IMR-90 (cell line): ENCODE results near the gene TGFB2. TPM values are rescaled to one million over a fixed set of nuclear protein-coding genes. Genes with fewer than 3 reads are reported as not detected.

Source experiments
- ATAC-seq: fragments of 200-7000 bp; cut with Tn5 transposase; 2 replicates; pipeline ENCODE4 v1.9.1; 2020; ENCODE audit warnings: low read depth, mild to moderate bottlenecking, moderate library complexity
- BruUV-seq: library from RNA; stranded (reverse); fragments of 400-500 nt; replicated peaks from 2 replicates; lab custom pipeline; 2021; lab: Mats Ljungman, UMichigan
- CTCF ChIA-PET: fragments of 300-600 bp; formaldehyde crosslinking; extraction: SDS; loops from one replicate; lab custom pipeline; 2021; ENCODE audit warnings: antibody characterized with exemption; lab: Yijun Ruan, JAX
- POLR2A ChIA-PET: fragments of 300-600 bp; sonication (Branson Sonifier 250); formaldehyde crosslinking; loops from one replicate; lab custom pipeline; 2022; ENCODE audit warnings: antibody characterized with exemption; ENCODE audit not compliant: unreplicated experiment; lab: Charles Lee
- DNase-seq: peaks from one replicate; pipeline ENCODE4 v3.0.0; 2013
- H2AFZ ChIP-seq: replicated peaks from 2 replicates; pipeline ENCODE3; 2013; ENCODE audit warnings: low read length, mild to moderate bottlenecking; ENCODE audit not compliant: poor library complexity
- H2AK5ac ChIP-seq: 2 replicates; pipeline ENCODE4 v1.6.1; 2013; ENCODE audit warnings: low read depth, low read length, inconsistent platforms
- H2AK9ac ChIP-seq: replicated peaks from 2 replicates; pipeline ENCODE3; 2013; ENCODE audit warnings: mild to moderate bottlenecking, low read depth, low read length, moderate library complexity; ENCODE audit not compliant: poor library complexity
- H2BK120ac ChIP-seq: 2 replicates; pipeline ENCODE4 v1.6.1; 2013; ENCODE audit warnings: low read depth, low read length, inconsistent platforms
- H2BK15ac ChIP-seq: 3 replicates; pipeline ENCODE4 v1.6.1; 2013; ENCODE audit warnings: low read depth, low read length, inconsistent platforms
- H2BK20ac ChIP-seq: 2 replicates; pipeline ENCODE4 v1.6.1; 2013; ENCODE audit warnings: low read depth, mild to moderate bottlenecking, inconsistent platforms, low read length, moderate library complexity
- H2BK5ac ChIP-seq: 2 replicates; pipeline ENCODE4 v1.6.1; 2013; ENCODE audit warnings: mild to moderate bottlenecking, low read depth, low read length, inconsistent platforms; ENCODE audit not compliant: poor library complexity, severe bottlenecking
- H3K14ac ChIP-seq: replicated peaks from 2 replicates; pipeline ENCODE4 v1.6.1; 2013; ENCODE audit warnings: low read depth, low read length, inconsistent platforms
- H3K18ac ChIP-seq: 2 replicates; pipeline ENCODE4 v1.6.1; 2013; ENCODE audit warnings: low read depth, low read length, control low read depth
- H3K23ac ChIP-seq: 2 replicates; pipeline ENCODE4 v1.6.1; 2013; ENCODE audit warnings: low read depth, low read length, inconsistent platforms
- H3K27ac ChIP-seq: 2 replicates; pipeline ENCODE4 v1.5.1; 2013; ENCODE audit warnings: mild to moderate bottlenecking, control low read depth, low read length; ENCODE audit not compliant: insufficient read depth
- H3K27me3 ChIP-seq: 2 replicates; pipeline ENCODE4 v1.6.1; 2013; ENCODE audit warnings: low read length; ENCODE audit not compliant: control insufficient read depth, insufficient read depth
- H3K36me3 ChIP-seq: 2 replicates; pipeline ENCODE4 v1.6.1; 2013; ENCODE audit warnings: low read length, mixed read lengths; ENCODE audit not compliant: control insufficient read depth, insufficient read depth
- H3K4ac ChIP-seq: 2 replicates; pipeline ENCODE4 v1.6.1; 2013; ENCODE audit warnings: low read depth, low read length, inconsistent platforms
- H3K4me1 ChIP-seq: 2 replicates; pipeline ENCODE4 v1.6.1; 2013; ENCODE audit warnings: low read length, mixed read lengths; ENCODE audit not compliant: control insufficient read depth, insufficient read depth
- H3K4me2 ChIP-seq: 2 replicates; pipeline ENCODE4 v1.6.1; 2013; ENCODE audit warnings: low read depth, mild to moderate bottlenecking, control low read depth, low read length, moderate library complexity
- H3K4me3 ChIP-seq: 2 replicates; pipeline ENCODE4 v1.5.1; 2013; ENCODE audit warnings: low read depth, mild to moderate bottlenecking, control low read depth, low read length, moderate library complexity; ENCODE audit not compliant: insufficient read depth
- H3K56ac ChIP-seq: 2 replicates; pipeline ENCODE4 v1.6.1; 2013; ENCODE audit warnings: low read length, inconsistent platforms; ENCODE audit not compliant: insufficient read depth; ENCODE audit errors: extremely low read depth
- H3K79me1 ChIP-seq, 2 experiments: 2 replicates each; pipeline ENCODE4 v1.6.1; 2013; ENCODE audit warnings: low read length in 2 of 2, inconsistent platforms in 1 of 2, low read depth in 1 of 2
- H3K9ac ChIP-seq: 2 replicates; pipeline ENCODE4 v1.6.1; 2013; ENCODE audit warnings: low read depth, low read length, control low read depth
- H3K9me1 ChIP-seq: 2 replicates; pipeline ENCODE4 v1.6.1; 2013; ENCODE audit warnings: low read length, inconsistent platforms; ENCODE audit not compliant: insufficient read depth
- H3K9me3 ChIP-seq: 2 replicates; pipeline ENCODE4 v1.6.1; 2013; ENCODE audit warnings: low read length; ENCODE audit not compliant: control insufficient read depth, insufficient read depth
- H4K20me1 ChIP-seq: 2 replicates; pipeline ENCODE4 v1.6.1; 2013; ENCODE audit warnings: low read length, inconsistent platforms; ENCODE audit not compliant: insufficient read depth
- H4K5ac ChIP-seq: 2 replicates; pipeline ENCODE4 v1.6.1; 2013; ENCODE audit warnings: mild to moderate bottlenecking, low read depth, low read length, control low read depth
- H4K8ac ChIP-seq, 2 experiments: 2 replicates each; pipeline ENCODE4 v1.6.1; 2013; ENCODE audit warnings: low read depth in 2 of 2, low read length in 2 of 2, control low read depth in 1 of 2, inconsistent platforms in 1 of 2
- H4K91ac ChIP-seq: 2 replicates; pipeline ENCODE4 v1.6.1; 2013; ENCODE audit warnings: low read depth, low read length, inconsistent platforms; ENCODE audit not compliant: insufficient read depth
- BHLHE40 ChIP-seq: fragments of 150-350 bp; IDR thresholded peaks from 2 replicates; pipeline ENCODE4 v1.6.1; 2016; ENCODE audit warnings: mild to moderate bottlenecking, low read depth, low read length
- CEBPB ChIP-seq: IDR thresholded peaks from 2 replicates; pipeline ENCODE4 v1.6.1; 2012; ENCODE audit warnings: low read depth, low read length, improper control_type of control experiment
- CHD1 ChIP-seq: IDR thresholded peaks from 2 replicates; pipeline ENCODE4 v1.6.1; 2012; ENCODE audit warnings: low read depth, low read length, improper control_type of control experiment
- CTCF ChIP-seq: conservative IDR thresholded peaks from 2 replicates; pipeline ENCODE4 v1.5.1; 2012; ENCODE audit warnings: mild to moderate bottlenecking, low read depth, low read length, improper control_type of control experiment
- ELK1 ChIP-seq: fragments of 150-350 bp; IDR thresholded peaks from 2 replicates; pipeline ENCODE4 v1.6.1; 2016; ENCODE audit warnings: low read depth, mild to moderate bottlenecking, low read length, moderate library complexity, borderline replicate concordance
- FOS ChIP-seq: fragments of 150-350 bp; IDR thresholded peaks from 2 replicates; pipeline ENCODE4 v1.6.1; 2016; ENCODE audit warnings: low read depth, low read length
- MAFK ChIP-seq: IDR thresholded peaks from 2 replicates; pipeline ENCODE4 v1.6.1; 2012; ENCODE audit warnings: low read depth, low read length, improper control_type of control experiment
- MAZ ChIP-seq: IDR thresholded peaks from 2 replicates; pipeline ENCODE4 v1.6.1; 2012; ENCODE audit warnings: low read depth, mild to moderate bottlenecking, low read length, improper control_type of control experiment, moderate library complexity, borderline replicate concordance
- MXI1 ChIP-seq: IDR thresholded peaks from 2 replicates; pipeline ENCODE4 v1.6.1; 2012; ENCODE audit warnings: low read depth, mild to moderate bottlenecking, low read length, moderate library complexity, borderline replicate concordance
- NFE2L2 ChIP-seq: fragments of 150-350 bp; IDR thresholded peaks from 2 replicates; pipeline ENCODE4 v1.6.1; 2016; ENCODE audit warnings: low read depth, mild to moderate bottlenecking, low read length
- POLR2A ChIP-seq: IDR thresholded peaks from 2 replicates; pipeline ENCODE4 v1.6.1; 2012; ENCODE audit warnings: mild to moderate bottlenecking, low read depth, low read length
- RAD21 ChIP-seq: IDR thresholded peaks from 2 replicates; pipeline ENCODE4 v1.6.1; 2012; ENCODE audit warnings: low read length, improper control_type of control experiment
- RCOR1 ChIP-seq: IDR thresholded peaks from 2 replicates; pipeline ENCODE4 v1.6.1; 2012; ENCODE audit warnings: mild to moderate bottlenecking, low read length, improper control_type of control experiment; ENCODE audit not compliant: insufficient replicate concordance
- RFX5 ChIP-seq: IDR thresholded peaks from 2 replicates; pipeline ENCODE4 v1.8.0; 2012; ENCODE audit warnings: low read depth, mild to moderate bottlenecking, low read length, moderate library complexity
- SMC3 ChIP-seq: fragments of 150-350 bp; IDR thresholded peaks from 2 replicates; pipeline ENCODE4 v1.6.1; 2016; ENCODE audit warnings: low read depth, mild to moderate bottlenecking, antibody characterized with exemption, low read length, moderate library complexity
- USF2 ChIP-seq: fragments of 150-350 bp; IDR thresholded peaks from 2 replicates; pipeline ENCODE4 v1.6.1; 2017; ENCODE audit warnings: mild to moderate bottlenecking, antibody characterized with exemption, low read length, low read depth
- WGBS, 2 experiments: methylation state at CpG; one replicate each; pipeline versions ENCODE4 v1.1.5 to v1.1.7; 2013; ENCODE audit warnings: missing lambda C conversion rate in 2 of 2; ENCODE audit not compliant: insufficient read length in 1 of 2; ENCODE audit errors: extremely low coverage in 2 of 2; 5-methylcytosine and 5-hydroxymethylcytosine counted together
- dilution Hi-C: fragments of 300-500 bp; cut with HindIII; formaldehyde crosslinking; loops from one replicate; pipeline ENCODE4 v1.14.3; 2018; ENCODE audit warnings: low sequenced_read_pairs; ENCODE audit not compliant: unreplicated experiment
- in situ Hi-C: fragments of 300-500 bp; cut with MboI; formaldehyde crosslinking; loops from 3 replicates; pipeline ENCODE4 v1.14.3; 2019; ENCODE audit warnings: low sequenced_read_pairs, inconsistent platforms, mixed read lengths
- intact Hi-C: fragments of 100-400 bp; cut with micrococcal nuclease; formaldehyde crosslinking; loops from 2 replicates; pipeline ENCODE4 v1.10.0; 2022
- polyA plus RNA-seq, 3 experiments: library from polyadenylated mRNA; depleted of rRNA; stranded (reverse); fragments of >200 nt; gene quantifications; 2 replicates each; pipeline ENCODE4 v1.2.3, GENCODE V29; 2012; ENCODE audit warnings: low replicate concordance in 1 of 3
- total RNA-seq: library from RNA; depleted of rRNA; stranded (reverse); fragments of >200 nt; gene quantifications from 2 replicates; pipeline ENCODE4 v1.2.3, GENCODE V29; 2012

Gene TGFB2
- total and polyA plus RNA-seq, 2 of the 4 experiments (the other 2 are of a cell fraction) = 3.7 to 3.8 TPM

GRCh38 chr1:218475275-218475674, 130.1 kb downstream of the TGFB2 start:
- Histone ChIP-seq H3K4me1 (peaks cover 13% of the 10 kb centered on the region), H2AK9ac (no peak overlapping the region), H3K4me2 (no peak overlapping the region), H3K4ac (peak overlapping the region; percentile 61), H2BK20ac (peak overlapping the region; percentile 95), H3K36me3 (no peaks in the 10 kb centered on the region), H3K27me3 (peaks cover 2% of the 10 kb centered on the region; the same call in 1 of the 2 replicates), H2AFZ (no peak overlapping the region), H4K91ac (peak overlapping the region; percentile 85), H4K20me1 (no peaks in the 10 kb centered on the region), H2AK5ac (0 out of 2 replicates have a peak overlapping the region, but pooled peaks have one; percentile 43), H3K9ac (no peak overlapping the region), H3K79me1 (no peaks in the 10 kb centered on the region), H3K56ac (no peak overlapping the region), H3K9me3 (no peaks in the 10 kb centered on the region), H3K4me3 (no peak overlapping the region), H3K14ac (peak overlapping the region; percentile 51; the same call in 1 of the 2 replicates), H4K8ac (peak overlapping the region; percentile 20 to 69; a peak in 3 of 4 replicates), H3K18ac (peak overlapping the region; percentile 87; the same call in 1 of the 2 replicates), H2BK120ac (peak overlapping the region; percentile 96), H3K27ac (no peak overlapping the region), H2BK5ac (peak overlapping the region; percentile 44), H4K5ac (peak overlapping the region; percentile 49; the same call in 1 of the 2 replicates), H2BK15ac (peak overlapping the region; percentile 91; the same call in 2 of the 3 replicates), H3K9me1 (no peaks in the 10 kb centered on the region), H3K23ac (peak overlapping the region; percentile 58; the same call in 1 of the 2 replicates)
- TF ChIP-seq BHLHE40 = no peak
- TF ChIP-seq CEBPB = no peak
- TF ChIP-seq MAZ = no peak
- no peak for TF ChIP-seq NFE2L2
- no peak for TF ChIP-seq FOS
- no peak for TF ChIP-seq CHD1
- no peak for TF ChIP-seq MAFK
- no peak for TF ChIP-seq USF2
- no peak for TF ChIP-seq CTCF
- no peak for TF ChIP-seq RAD21
- no peak for TF ChIP-seq POLR2A
- no peak for TF ChIP-seq MXI1
- no peak for TF ChIP-seq SMC3
- no peak for TF ChIP-seq RCOR1
- no peak for TF ChIP-seq RFX5
- TF ChIP-seq ELK1 = no peak
- BruUV-seq = no TSS peak
- ATAC-seq (no peak), DNase-seq (peak; percentile 26)
- intact Hi-C loops (loop anchor here (5.0 kb wide), 2 partner anchors 98 to 592 kb away; no protein-coding TSS in a partner anchor), dilution Hi-C loops (no loop called here), in situ Hi-C loops (no loop called here)
- POLR2A ChIA-PET = interaction anchor here (1.5 kb wide), 1 partner anchor 126 kb away, joined by 4 read pairs; no protein-coding TSS in a partner anchor
- CTCF ChIA-PET = interaction anchor here (0.5 to 1.4 kb wide), 3 partner anchors 14 to 140 kb away, joined by 3 to 7 read pairs (median 3); no protein-coding TSS in a partner anchor
- WGBS, 2 experiments = no CpG with 5 or more reads among the region's 1 CpG
